GM06990 (cell line): ENCODE data around the gene GKN1.

Source experiments
- DNase-seq: peaks from one replicate; pipeline ENCODE4 v3.0.0-alpha.2; 2011; ENCODE audit not compliant: insufficient read length; ENCODE audit errors: extremely low read depth
- H3K27me3 ChIP-seq: replicated peaks from 2 replicates; pipeline ENCODE4 v1.6.0; 2011; ENCODE audit warnings: low read length; ENCODE audit not compliant: control insufficient read depth, insufficient read depth
- H3K36me3 ChIP-seq: 2 replicates; pipeline ENCODE4 v1.5.1; 2011; ENCODE audit warnings: low read length; ENCODE audit not compliant: control insufficient read depth, insufficient read depth
- H3K4me3 ChIP-seq: replicated peaks from 2 replicates; pipeline ENCODE4 v1.5.1; 2011; ENCODE audit warnings: low read depth, mild to moderate bottlenecking, control low read depth, low read length
- TF ChIP-seq, protein P1 (sequence below): IDR thresholded peaks from 2 replicates; pipeline ENCODE4 v1.5.1; 2011; ENCODE audit warnings: low read length, control low read depth, mild to moderate bottlenecking, inconsistent platforms; ENCODE audit not compliant: insufficient read depth, poor library complexity, severe bottlenecking

Gene GKN1

DNA sequence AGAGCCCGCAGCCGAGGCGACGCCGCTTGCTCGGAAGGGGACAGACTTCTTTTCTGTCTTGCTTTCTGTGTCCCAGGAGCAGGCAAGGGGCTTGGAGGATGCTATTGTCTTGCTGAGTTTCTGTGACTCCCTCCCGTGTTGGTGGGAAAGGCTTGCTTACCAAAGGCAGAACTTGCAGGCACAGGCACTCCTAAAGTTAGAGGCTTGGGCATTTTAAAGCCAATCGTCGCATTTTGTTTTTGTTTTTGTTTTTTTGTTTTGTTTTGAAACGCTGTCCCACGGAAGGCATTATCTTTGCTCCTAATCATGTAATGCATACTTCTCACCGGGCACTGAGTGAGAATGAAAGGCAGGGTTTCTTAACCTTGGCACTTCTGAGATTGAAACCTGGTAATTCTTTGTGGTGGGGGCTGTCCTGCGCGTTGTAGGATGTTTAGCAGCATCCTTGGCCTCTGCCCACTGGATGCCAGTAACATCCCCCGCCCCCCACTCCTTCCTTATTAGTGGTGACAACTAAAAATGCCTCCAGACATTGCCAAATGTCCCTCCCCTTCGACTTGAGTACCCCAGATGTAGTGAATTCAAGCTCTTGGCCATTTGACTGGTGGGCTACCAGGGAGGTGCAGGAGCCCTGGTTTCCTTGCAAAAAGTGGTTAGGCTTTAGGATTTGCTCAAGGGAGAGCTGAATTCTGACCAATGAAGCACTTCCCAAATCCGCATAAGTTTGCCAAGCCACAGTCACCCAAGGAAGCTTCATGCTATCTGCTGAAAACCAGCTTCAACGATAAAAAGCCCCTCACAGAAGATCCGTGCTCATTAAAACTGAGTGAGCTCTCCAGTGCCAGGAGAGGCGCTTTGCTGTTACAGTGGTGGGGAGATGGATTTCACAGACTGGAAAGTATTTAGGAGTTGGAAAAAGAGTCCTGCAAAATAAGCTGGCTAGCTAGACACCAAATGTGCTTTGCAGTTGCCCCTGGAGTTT lies 39.7 kb downstream of the GKN1 start:
- no peak overlapping the region for H3K4me3 ChIP-seq
- no peaks in the 10 kb centered on the region for H3K36me3 ChIP-seq
- TF ChIP-seq, protein P1, sequence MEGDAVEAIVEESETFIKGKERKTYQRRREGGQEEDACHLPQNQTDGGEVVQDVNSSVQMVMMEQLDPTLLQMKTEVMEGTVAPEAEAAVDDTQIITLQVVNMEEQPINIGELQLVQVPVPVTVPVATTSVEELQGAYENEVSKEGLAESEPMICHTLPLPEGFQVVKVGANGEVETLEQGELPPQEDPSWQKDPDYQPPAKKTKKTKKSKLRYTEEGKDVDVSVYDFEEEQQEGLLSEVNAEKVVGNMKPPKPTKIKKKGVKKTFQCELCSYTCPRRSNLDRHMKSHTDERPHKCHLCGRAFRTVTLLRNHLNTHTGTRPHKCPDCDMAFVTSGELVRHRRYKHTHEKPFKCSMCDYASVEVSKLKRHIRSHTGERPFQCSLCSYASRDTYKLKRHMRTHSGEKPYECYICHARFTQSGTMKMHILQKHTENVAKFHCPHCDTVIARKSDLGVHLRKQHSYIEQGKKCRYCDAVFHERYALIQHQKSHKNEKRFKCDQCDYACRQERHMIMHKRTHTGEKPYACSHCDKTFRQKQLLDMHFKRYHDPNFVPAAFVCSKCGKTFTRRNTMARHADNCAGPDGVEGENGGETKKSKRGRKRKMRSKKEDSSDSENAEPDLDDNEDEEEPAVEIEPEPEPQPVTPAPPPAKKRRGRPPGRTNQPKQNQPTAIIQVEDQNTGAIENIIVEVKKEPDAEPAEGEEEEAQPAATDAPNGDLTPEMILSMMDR: no peak
- peaks cover 8% of the 10 kb centered on the region for H3K27me3 ChIP-seq
- no peak for DNase-seq

DNA sequence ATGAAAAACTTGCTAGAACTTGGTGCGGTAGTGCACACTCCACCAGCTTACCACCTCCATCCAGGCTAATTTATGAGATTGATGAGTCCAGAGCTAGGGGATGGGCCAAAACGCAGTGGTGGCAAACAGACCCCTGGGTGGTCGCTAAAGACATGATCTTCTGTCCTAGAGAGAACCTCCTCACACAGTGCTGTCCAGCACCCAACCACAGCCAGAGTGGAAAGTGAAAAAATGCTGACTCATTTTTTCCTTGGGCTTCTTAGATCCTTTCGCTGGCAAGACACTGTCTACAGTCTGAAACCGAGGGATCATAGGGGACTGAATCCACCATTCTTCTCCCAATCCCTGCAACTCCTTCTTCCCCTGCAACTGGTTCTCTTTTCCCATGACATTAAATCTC lies 42.6 kb downstream of the GKN1 start:
- H3K4me3 ChIP-seq: no peak overlapping the region
- H3K36me3 ChIP-seq: no peaks in the 10 kb centered on the region
- no peak for DNase-seq
- TF ChIP-seq, protein P1: no peak
- peaks cover 8% of the 10 kb centered on the region for H3K27me3 ChIP-seq

DNA sequence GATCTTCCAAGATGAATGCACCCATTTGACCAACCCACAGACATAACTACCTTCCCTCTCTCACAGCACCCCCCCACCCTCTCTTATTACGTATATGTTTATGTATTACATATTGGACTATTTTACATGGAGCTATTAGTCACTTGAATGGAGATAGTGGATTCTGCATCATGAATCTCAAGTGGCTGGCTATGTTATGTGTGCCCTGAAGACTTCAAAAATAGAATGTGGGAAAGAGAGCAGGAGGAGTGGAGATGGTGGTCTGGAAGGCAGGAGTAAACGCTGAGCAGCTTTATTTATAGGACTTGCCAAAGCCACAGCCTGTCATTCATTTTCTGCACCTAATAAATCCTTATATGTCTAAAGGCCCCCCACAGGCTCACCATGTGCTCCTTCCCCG lies 43.4 kb downstream of the GKN1 start:
- Histone ChIP-seq H3K4me3 (no peak overlapping the region), H3K27me3 (peaks cover 7% of the 10 kb centered on the region), H3K36me3 (no peaks in the 10 kb centered on the region)
- DNase-seq: no peak
- TF ChIP-seq, protein P1: no peak

DNA sequence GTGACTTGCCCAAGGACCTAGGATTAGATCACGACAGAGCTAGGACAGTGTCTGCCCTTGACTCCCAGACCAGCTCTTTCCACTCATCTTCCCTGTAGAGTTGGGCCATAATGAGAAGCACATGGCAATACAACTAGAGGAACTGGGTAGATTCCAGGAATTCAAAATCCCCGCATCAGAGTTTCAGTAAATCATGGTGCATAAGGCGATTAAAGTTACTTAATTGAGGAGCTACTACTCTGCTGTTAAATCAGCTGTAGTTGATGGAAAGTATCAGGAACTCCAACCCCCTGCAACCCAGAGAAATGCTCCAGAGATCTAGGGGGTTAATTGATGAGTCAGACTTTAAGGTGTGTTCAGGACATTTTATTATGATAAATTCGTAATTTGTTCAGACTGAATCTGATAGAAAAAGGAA lies 44.3 kb downstream of the GKN1 start:
- no peak for DNase-seq
- Histone ChIP-seq H3K4me3 (no peak overlapping the region), H3K36me3 (no peaks in the 10 kb centered on the region), H3K27me3 (peaks cover 2% of the 10 kb centered on the region)
- TF ChIP-seq, protein P1: no peak

DNA sequence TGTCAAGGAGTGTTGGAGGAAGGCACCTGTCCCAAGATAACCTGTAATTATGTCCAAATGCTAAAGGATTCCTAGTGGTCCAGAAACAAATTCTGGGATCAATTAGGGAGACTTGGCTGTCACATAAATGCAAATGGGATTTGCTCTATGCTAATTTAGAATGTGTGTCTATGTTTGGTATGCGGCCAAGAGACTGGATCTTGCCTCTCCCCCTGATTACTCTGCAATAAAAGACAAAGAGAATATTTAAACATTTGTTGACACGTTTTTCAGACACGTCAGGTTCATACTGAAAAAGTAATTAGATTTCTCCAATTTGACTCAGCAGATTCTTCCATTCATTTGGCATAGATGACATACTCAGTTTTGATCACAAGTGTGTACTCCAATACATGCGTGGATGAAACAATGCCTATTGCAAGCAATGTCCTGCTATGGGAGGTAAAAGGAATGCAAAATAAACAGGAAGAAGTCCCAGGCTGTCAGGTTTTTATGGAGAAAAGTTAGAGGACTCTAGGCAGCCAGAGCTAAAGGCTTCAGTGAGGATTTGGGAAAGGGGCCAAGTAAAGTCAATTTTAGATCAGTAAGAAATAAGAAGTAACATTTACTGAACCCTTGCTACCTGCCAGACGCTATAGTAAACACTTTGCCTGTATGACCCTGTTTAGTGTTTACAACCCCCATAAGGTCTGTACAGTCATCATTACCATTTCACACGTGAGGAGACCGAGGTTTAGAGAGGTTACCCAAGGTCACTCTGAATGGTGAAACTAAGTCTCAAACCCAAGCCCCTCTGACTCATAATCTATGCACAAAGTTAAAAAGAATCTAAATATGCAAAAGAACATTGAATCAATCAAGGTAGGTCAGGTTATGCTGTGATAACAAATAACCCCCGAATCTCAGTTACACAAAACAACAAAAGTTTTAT lies 46.3 kb downstream of the GKN1 start:
- TF ChIP-seq, protein P1: no peak
- no peak overlapping the region for H3K4me3 ChIP-seq
- no peak for DNase-seq
- H3K27me3 ChIP-seq: no peaks in the 10 kb centered on the region; the same call in none of the 2 replicates
- no peaks in the 10 kb centered on the region for H3K36me3 ChIP-seq
